Activated CD8-positive, alpha-beta T cell treated with anti-CD3 and anti-CD28 coated beads, Interleukin-2, amount 10 ng/mL, durations not matched to agents 7 days and 5 days (primary cell): ENCODE measurements around the gene KIF4A. TPM values are rescaled to one million over a fixed set of nuclear protein-coding genes. Genes with fewer than 3 reads are reported as not detected.

Experiments
- ATAC-seq: fragments of 150-1000 bp; cut with Tn5 transposase; one replicate; pipeline ENCODE4 v1.10.0; 2021; ENCODE audit warnings: moderate library complexity
- CTCF ChIA-PET: fragments of 350-600 bp; sonication (Branson Sonifier 250); formaldehyde crosslinking; loops from one replicate; lab custom pipeline; 2021; ENCODE audit warnings: antibody characterized with exemption; lab: Charles Lee
- POLR2A ChIA-PET: fragments of 350-600 bp; sonication (Branson Sonifier 250); formaldehyde crosslinking; loops from one replicate; lab custom pipeline; 2021; ENCODE audit warnings: antibody characterized with exemption; lab: Charles Lee
- DNase-seq: peaks from one replicate; pipeline ENCODE4 v3.0.0-alpha.2; 2020
- H3K27ac Mint-ChIP-seq: one replicate; pipeline ENCODE4 v1.8.0; 2021; ENCODE audit warnings: mild to moderate bottlenecking, mixed read lengths
- H3K27me3 Mint-ChIP-seq: one replicate; pipeline ENCODE4 v1.8.0; 2021; ENCODE audit warnings: low read depth, mixed read lengths
- H3K36me3 Mint-ChIP-seq: one replicate; pipeline ENCODE4 v1.8.0; 2021; ENCODE audit warnings: low read depth, mixed read lengths
- H3K4me1 Mint-ChIP-seq: one replicate; pipeline ENCODE4 v1.8.0; 2021; ENCODE audit warnings: low read depth, mixed read lengths
- H3K4me3 Mint-ChIP-seq: one replicate; pipeline ENCODE4 v1.8.0; 2021; ENCODE audit warnings: mild to moderate bottlenecking, mixed read lengths
- H3K9me3 Mint-ChIP-seq: one replicate; pipeline ENCODE4 v1.8.0; 2022; ENCODE audit warnings: mixed read lengths; ENCODE audit not compliant: insufficient read depth
- total RNA-seq, 2 experiments: library from RNA; stranded (reverse); gene quantifications; one replicate each; pipeline ENCODE4 v1.2.3, GENCODE V29; 2021

KIF4A gene
- total RNA-seq, 2 experiments from 2014 or later = 41.3 to 44.3 TPM

DNA sequence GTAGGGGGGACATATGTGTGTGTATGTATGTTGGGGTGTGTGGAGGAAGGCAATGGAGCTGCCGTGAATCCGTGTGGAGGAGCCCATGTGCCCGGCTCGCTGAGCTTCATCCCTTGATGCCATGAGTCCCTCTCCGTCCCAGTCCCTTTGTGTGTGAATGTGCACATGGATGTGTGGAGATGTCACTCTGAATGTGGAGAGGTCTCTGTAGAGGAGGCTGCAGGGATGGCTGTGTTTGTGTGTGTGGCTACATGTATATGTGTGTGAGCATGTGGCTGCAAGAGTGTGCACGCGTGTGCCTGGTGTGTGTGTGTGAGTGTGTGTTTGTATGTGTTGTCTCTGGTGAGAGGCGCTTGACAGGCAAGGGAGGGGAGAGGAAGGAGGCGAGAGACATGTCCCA lies 156.0 kb downstream of the KIF4A start:
- POLR2A ChIA-PET = interaction anchor here (0.9 kb wide), 1 partner anchor 10 kb away, joined by 3 read pairs; no protein-coding TSS in a partner anchor

DNA sequence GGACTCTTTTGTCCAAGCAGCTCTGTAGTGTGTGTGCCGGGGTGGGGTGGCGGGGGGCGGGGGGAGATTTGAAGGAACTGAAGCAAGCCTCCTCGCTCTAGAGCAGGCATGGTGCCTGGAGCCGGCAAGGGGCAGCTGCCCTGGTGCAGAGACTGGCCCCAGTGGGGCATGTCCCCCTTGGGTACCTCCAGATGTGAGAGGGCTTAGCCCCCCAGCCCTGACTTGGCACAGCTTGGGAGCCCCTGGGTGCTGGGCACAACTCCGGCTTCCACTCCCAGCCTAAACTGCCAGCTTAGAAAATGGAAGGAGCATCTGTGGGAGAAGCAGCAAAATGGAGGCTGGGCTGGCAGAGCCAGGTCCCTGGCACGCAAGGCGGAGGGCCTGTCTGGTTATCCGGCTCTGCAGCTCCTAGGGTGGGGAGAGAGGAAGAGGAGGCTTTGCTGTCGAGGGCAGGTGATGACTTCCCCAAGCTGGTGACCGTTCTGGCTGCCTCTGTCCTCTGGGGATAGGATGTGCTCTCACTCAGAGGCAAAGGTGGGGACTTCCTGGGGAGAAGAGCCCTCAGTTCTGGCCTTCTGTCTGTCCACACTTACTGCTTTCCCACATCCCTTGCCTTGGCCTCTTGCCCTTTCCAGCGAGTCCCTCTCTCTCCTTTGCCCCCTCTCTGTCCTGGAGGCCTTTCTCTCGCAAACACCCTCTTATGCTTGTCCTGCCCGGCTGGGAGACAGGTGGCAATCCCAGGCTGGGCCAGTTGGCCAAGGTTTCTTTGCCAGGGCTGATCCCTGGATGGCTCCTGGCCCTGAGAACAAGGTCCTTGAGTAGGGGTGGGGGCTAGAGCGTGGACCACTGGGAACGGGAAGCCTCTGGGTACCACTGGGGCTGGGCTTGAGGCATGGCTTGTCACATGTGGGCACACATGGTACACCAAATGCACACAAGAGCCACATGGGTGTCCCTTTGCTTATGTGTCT lies 156.8 kb downstream of the KIF4A start:
- ChIA-PET POLR2A (interaction anchor here (0.9 kb wide), 1 partner anchor 10 kb away, joined by 3 read pairs; no protein-coding TSS in a partner anchor), CTCF (interaction anchor here (1.6 kb wide), 1 partner anchor 218 kb away, joined by 3 read pairs; no protein-coding TSS in a partner anchor)
- no peak overlapping the region for H3K27ac Mint-ChIP-seq
- no peak overlapping the region for H3K4me3 Mint-ChIP-seq
- H3K9me3 Mint-ChIP-seq = no peaks in the 10 kb centered on the region
- DNase-seq (no peak), ATAC-seq (no peak)
- peaks cover 4% of the 10 kb centered on the region for H3K4me1 Mint-ChIP-seq
- H3K36me3 Mint-ChIP-seq = no peaks in the 10 kb centered on the region
- H3K27me3 Mint-ChIP-seq = peaks cover 32% of the 10 kb centered on the region

More for the DNA sequence above, 156.0 kb downstream of the KIF4A start:
- Mint-ChIP-seq H3K27me3 (peaks cover 36% of the 10 kb centered on the region), H3K9me3 (no peaks in the 10 kb centered on the region), H3K4me3 (no peak overlapping the region), H3K36me3 (no peaks in the 10 kb centered on the region), H3K27ac (no peak overlapping the region), H3K4me1 (no peaks in the 10 kb centered on the region)
- ATAC-seq (no peak), DNase-seq (no peak)
- CTCF ChIA-PET = no interaction called here

DNA sequence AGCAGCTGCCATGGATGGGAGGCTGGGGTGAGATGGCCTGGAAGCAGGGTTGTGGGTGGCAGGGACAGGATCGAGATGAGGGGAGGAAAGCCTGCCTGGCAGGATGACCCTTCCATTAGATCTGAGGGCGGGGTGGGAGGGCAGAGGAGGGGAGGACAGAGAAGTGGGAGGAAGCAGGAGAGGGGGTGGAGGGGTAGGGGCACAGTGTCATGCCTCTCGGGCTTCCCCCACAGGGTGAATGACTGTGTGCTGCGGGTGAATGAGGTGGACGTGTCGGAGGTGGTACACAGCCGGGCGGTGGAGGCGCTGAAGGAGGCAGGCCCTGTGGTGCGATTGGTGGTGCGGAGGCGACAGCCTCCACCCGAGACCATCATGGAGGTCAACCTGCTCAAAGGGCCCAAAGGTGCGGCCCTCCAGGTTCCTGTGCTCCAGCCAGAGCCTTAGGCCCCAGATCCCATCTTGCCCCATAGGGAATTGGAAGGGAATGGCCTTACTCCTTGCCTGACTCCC lies 159.6 kb downstream of the KIF4A start:
- no peaks in the 10 kb centered on the region for H3K36me3 Mint-ChIP-seq
- POLR2A ChIA-PET = no interaction called here
- H3K27ac Mint-ChIP-seq = no peak overlapping the region
- CTCF ChIA-PET = no interaction called here
- H3K27me3 Mint-ChIP-seq = peaks cover 10% of the 10 kb centered on the region
- H3K9me3 Mint-ChIP-seq = no peaks in the 10 kb centered on the region
- H3K4me3 Mint-ChIP-seq = no peak overlapping the region
- H3K4me1 Mint-ChIP-seq = peaks cover 29% of the 10 kb centered on the region
- DNase-seq (no peak), ATAC-seq (no peak)

DNA sequence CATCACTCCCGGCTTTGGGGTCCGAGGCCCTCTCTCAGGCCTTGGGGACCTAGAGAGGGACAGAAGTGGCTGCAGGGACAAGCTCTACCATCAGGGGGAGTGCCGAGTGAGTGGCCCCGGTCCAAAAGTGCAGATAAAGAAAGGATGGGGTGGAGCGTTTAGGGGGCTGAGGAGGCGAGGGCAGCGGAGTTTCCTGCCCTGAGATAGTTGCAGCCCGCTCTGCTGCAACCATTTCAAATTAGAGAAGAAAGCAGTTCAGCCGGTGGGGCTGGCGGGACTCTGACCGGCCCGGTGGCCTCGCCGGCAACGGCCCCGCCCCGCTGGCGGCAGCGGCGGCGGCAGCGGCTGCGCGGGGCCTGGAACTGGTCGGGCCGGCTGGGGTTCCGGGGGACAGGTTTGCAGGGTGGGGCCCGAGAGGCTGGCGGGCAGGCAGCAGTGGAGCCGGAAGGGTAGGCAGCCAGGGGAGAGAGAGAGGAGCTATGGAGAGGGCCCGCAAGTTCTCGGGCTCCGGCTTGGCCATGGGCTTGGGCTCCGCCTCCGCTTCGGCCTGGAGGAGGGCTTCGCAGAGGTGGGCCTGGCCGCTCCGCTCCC lies 162.3 kb downstream of the KIF4A start:
- ChIA-PET POLR2A (interaction anchor here (0.6 to 0.7 kb wide), 2 partner anchors 16 to 200 kb away, joined by 3 to 4 read pairs; no protein-coding TSS in a partner anchor), CTCF (interaction anchor here (1.0 to 2.7 kb wide), 7 partner anchors 8 to 227 kb away, joined by 3 to 14 read pairs (median 8); no protein-coding TSS in a partner anchor)
- H3K36me3 Mint-ChIP-seq = peaks cover 6% of the 10 kb centered on the region
- peaks cover 43% of the 10 kb centered on the region for H3K4me1 Mint-ChIP-seq
- peak overlapping the region; percentile 87 for H3K27ac Mint-ChIP-seq
- no peaks in the 10 kb centered on the region for H3K27me3 Mint-ChIP-seq
- peak; percentile 42 for ATAC-seq
- H3K9me3 Mint-ChIP-seq = no peaks in the 10 kb centered on the region
- peak; percentile 71 for DNase-seq
- H3K4me3 Mint-ChIP-seq = peak overlapping the region; percentile 79

DNA sequence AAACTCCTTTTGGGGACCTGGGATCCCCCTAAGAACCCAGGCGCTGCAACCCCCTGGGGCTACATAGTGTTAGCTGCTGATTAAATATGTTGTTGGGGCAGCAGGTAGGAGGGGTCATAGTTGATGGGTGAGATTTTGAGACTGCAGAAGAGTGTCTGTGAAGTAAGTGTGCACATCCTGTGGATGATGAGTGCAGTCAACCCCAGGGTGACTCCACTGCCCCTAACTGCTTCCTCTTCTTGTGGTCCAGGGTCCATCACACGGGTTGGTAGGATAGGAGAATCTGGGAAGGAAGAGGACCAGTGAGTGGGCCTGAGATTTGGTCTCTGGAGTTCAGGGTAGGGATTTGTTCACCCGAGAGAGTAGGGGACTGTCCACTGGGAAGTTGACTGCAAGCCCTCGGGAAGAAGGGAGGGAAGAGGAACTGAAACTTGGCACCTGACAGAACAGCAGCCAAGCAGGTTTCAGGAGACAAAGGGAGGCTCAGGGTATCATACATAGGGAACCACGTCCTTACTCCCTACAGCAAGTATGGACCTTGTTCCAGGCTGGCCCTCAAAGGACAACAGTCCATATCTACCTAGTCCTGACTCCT lies 163.2 kb downstream of the KIF4A start:
- no peaks in the 10 kb centered on the region for H3K9me3 Mint-ChIP-seq

DNA sequence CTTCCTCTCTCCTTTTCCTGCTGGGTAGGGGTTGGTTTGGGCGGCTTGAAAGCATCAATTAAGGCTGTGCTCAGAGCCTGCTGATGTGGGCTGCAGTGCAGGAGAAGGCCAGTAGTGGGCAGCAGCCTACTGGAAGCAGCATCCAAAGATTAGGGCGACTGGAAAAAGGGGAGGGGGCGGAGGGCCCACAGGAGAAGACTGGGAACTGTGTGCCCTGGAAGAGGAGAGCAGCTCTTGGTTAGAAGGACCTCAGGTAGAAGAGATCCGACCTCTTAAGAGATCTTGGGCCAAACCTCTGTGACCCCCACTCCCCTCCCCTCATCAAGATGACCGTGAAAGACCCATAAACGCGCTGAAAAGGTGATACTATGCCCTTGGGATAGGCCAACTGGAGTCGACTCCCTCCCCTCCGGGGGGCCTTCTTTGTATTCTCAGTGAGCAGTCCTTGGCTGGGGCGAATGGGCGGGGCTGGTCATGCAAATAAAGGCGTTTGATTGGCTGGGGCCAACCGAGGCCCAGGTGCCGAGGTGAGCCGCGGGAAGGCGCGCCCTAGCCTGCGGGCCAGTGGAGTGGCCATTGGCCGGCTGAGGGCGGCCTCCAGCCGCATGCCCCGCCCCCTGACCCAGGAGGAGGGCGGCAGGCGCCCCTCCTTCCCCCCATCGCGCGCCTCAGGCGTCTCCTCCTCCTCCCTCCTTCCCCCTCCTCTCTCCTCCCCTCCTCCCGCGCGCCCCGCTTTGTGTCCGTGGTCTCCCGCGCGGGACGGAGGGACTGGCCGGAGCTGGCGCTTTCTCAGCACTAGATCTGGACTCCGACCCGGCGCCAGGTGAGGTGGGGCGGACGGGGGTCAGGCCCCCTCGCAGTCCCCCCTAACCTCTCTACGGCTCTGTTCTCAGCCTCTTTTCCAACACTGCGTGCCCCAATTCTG lies 164.8 kb downstream of the KIF4A start:
- ChIA-PET POLR2A (no interaction called here), CTCF (interaction anchor here (1.0 to 2.0 kb wide), 4 partner anchors 19 to 215 kb away, joined by 3 to 7 read pairs (median 5); no protein-coding TSS in a partner anchor)

More for the DNA sequence above, 163.2 kb downstream of the KIF4A start:
- no peak for ATAC-seq
- POLR2A ChIA-PET = no interaction called here
- CTCF ChIA-PET = interaction anchor here (1.5 to 2.7 kb wide), 4 partner anchors 11 to 101 kb away, joined by 4 to 14 read pairs (median 12); no protein-coding TSS in a partner anchor
- H3K27me3 Mint-ChIP-seq = no peaks in the 10 kb centered on the region
- H3K4me3 Mint-ChIP-seq = peak overlapping the region; percentile 79
- H3K36me3 Mint-ChIP-seq = peaks cover 8% of the 10 kb centered on the region
- peak overlapping the region; percentile 78 for H3K27ac Mint-ChIP-seq
- H3K4me1 Mint-ChIP-seq = peaks cover 43% of the 10 kb centered on the region
- no peak for DNase-seq

DNA sequence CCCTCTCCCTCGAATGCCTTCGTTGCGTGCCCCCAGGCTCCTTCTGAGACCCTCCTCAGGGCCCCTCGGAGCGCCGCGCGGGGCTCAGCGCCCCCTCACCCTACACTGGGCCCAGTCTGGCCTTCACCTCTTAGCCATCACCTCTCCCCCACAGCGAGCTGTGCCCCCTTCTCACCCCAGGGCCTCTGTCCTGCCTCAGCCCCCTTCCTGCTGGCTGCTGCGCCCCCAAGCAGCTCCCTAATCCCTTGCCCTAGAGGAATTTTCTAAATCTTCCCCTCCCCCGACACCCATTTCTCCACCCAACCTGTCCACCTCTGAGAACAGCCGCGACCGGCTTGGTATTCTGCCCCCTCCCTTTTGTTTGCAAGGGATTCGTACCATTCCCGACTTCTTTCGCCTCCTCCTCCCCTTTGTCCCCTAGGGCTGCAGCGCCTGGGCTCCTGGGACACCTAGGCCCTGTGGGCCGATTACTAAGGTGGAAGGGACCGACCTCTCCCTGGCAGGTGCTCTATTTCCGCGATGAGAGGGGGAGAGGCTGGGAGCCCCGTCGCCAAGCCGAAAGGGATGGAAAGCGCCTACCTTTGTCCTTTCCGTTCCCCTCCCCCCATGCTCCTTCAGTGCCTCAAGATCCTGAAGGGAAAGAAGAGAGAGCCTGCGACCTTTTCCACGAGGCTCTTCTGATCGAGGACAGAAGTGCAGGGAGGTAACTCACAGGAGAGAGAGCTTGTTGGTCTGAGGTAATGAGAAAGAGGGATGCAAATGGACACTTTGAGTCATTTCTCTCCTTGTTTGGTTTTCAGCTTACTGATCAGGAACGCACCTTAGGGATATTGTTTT lies 165.7 kb downstream of the KIF4A start:
- DNase-seq (no peak), ATAC-seq (no peak)
- H3K27ac Mint-ChIP-seq = peak overlapping the region; percentile 87
- peaks cover 43% of the 10 kb centered on the region for H3K4me1 Mint-ChIP-seq
- H3K36me3 Mint-ChIP-seq = peaks cover 12% of the 10 kb centered on the region
- no peaks in the 10 kb centered on the region for H3K9me3 Mint-ChIP-seq
- ChIA-PET CTCF (interaction anchor here (1.0 to 2.0 kb wide), 5 partner anchors 18 to 214 kb away, joined by 3 to 7 read pairs (median 5); no protein-coding TSS in a partner anchor), POLR2A (interaction anchor here (1.1 to 1.2 kb wide), 2 partner anchors 32 to 166 kb away, joined by 3 to 4 read pairs; partner anchors contain the start of genes GDPD2, KIF4A and PDZD11)
- H3K4me3 Mint-ChIP-seq = peak overlapping the region; percentile 79
- no peaks in the 10 kb centered on the region for H3K27me3 Mint-ChIP-seq

More for the DNA sequence above, 164.8 kb downstream of the KIF4A start:
- H3K27ac Mint-ChIP-seq = peak overlapping the region; percentile 87
- peak overlapping the region; percentile 79 for H3K4me3 Mint-ChIP-seq
- H3K36me3 Mint-ChIP-seq = peaks cover 8% of the 10 kb centered on the region
- H3K4me1 Mint-ChIP-seq = peaks cover 43% of the 10 kb centered on the region
- ATAC-seq = peak; percentile 78
- H3K27me3 Mint-ChIP-seq = no peaks in the 10 kb centered on the region
- H3K9me3 Mint-ChIP-seq = no peaks in the 10 kb centered on the region
- peak; percentile 81 for DNase-seq

DNA sequence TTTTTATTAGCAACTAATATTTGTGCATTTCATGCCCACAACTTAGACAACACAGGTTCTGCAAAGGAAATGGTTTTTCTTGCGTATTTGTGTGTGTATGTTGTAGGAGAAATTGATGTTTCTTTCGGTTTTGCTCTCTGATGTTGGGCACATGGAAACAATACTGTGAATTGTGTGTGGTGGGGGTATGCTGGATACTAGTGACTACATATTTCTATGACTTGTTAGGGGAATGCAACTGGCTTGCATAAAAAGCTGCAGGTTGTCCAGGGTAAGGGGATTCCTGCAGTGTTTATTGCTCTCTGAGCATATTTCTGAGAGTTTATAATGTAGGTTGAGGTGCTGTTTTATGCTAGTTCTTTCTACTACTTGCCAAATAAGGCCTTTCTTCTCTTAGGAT lies 166.4 kb downstream of the KIF4A start:
- no peak for DNase-seq
- Mint-ChIP-seq H3K9me3 (no peaks in the 10 kb centered on the region), H3K27me3 (no peaks in the 10 kb centered on the region), H3K27ac (peak overlapping the region; percentile 87), H3K4me1 (peaks cover 43% of the 10 kb centered on the region), H3K4me3 (peak overlapping the region; percentile 79), H3K36me3 (peaks cover 18% of the 10 kb centered on the region)
- POLR2A ChIA-PET = interaction anchor here (1.1 to 1.2 kb wide), 2 partner anchors 33 to 167 kb away, joined by 3 to 4 read pairs; partner anchors contain the start of genes GDPD2, KIF4A and PDZD11
- no peak for ATAC-seq
- CTCF ChIA-PET = interaction anchor here (1.0 to 2.0 kb wide), 4 partner anchors 18 to 427 kb away, joined by 3 to 7 read pairs (median 4); no protein-coding TSS in a partner anchor

DNA sequence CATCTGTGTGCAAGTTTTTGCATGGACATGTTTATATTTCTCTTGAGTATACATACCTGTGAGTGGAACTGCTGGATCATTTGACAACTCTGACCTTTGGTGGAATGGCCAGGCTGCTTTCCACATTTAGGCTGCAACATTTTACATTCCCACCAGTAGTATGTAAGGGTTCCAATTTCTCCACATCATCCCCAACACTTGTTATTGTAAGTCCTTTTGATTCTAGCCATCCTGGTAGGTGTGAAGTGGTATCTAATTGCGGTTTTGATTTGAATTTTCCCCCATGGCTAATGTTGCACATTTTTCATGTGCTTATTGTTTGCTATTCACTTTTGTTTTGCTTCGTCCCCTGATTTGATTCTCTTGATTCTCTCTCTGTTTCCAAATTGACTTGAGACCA lies 171.1 kb downstream of the KIF4A start:
- Mint-ChIP-seq H3K4me1 (peaks cover 12% of the 10 kb centered on the region), H3K4me3 (no peak overlapping the region), H3K9me3 (no peaks in the 10 kb centered on the region), H3K27ac (no peak overlapping the region), H3K36me3 (peaks cover 24% of the 10 kb centered on the region), H3K27me3 (no peaks in the 10 kb centered on the region)
- ATAC-seq (no peak), DNase-seq (no peak)
- POLR2A ChIA-PET = no interaction called here
- CTCF ChIA-PET = interaction anchor here (0.8 kb wide), 1 partner anchor 220 kb away, joined by 3 read pairs; no protein-coding TSS in a partner anchor
